GM12878 (cell line): Measurements from ENCODE around the gene RPRD2. TPM values are rescaled to one million over a fixed set of nuclear protein-coding genes. Genes with fewer than 3 reads are reported as not detected.

ENCODE experiments used
- ATAC-seq: fragments of 200-7000 bp; cut with Tn5 transposase; 3 replicates; pipeline ENCODE4 v1.9.1; 2020; ENCODE audit warnings: mild to moderate bottlenecking, moderate library complexity
- Bru-seq: library from RNA; stranded (reverse); fragments of 400-500 nt; gene quantifications from one replicate; lab custom pipeline; 2021; lab: Mats Ljungman, UMichigan
- BruChase-seq, 2 experiments: library from RNA; stranded (reverse); fragments of 400-500 nt; gene quantifications; one replicate each; lab custom pipeline; 2021; lab: Mats Ljungman, UMichigan
- BruUV-seq: library from RNA; stranded (reverse); fragments of 400-500 nt; replicated peaks from 2 replicates; lab custom pipeline; 2021; lab: Mats Ljungman, UMichigan
- CTCF ChIA-PET: fragments of 300-600 bp; sonication (Branson Sonifier 250); formaldehyde crosslinking; extraction: SDS; loops from one replicate; lab custom pipeline; 2021; ENCODE audit warnings: inconsistent platforms; lab: Yijun Ruan, JAX
- POLR2A ChIA-PET: fragments of 350-600 bp; formaldehyde crosslinking; extraction: SDS; loops from one replicate; lab custom pipeline; 2021; ENCODE audit warnings: inconsistent platforms; lab: Charles Lee
- RAD21 ChIA-PET: fragments of 300-600 bp; sonication (Branson Sonifier 250); formaldehyde crosslinking; loops from one replicate; lab custom pipeline; 2023; ENCODE audit warnings: antibody characterized with exemption; ENCODE audit not compliant: unreplicated experiment; lab: Charles Lee
- SMC1A ChIA-PET: fragments of 300-600 bp; sonication (Branson Sonifier 250); formaldehyde crosslinking; loops from one replicate; lab custom pipeline; 2023; ENCODE audit not compliant: unreplicated experiment, uncharacterized antibody; lab: Charles Lee
- DNase-seq: peaks from one replicate; pipeline ENCODE4 v3.0.0-alpha.2; 2011; ENCODE audit warnings: low read depth, low spot score
- FAIRE-seq: peaks from 3 replicates; lab custom pipeline; 2011; peaks lifted over from hg19 to GRCh38; lab: Jason Lieb, UNC
- H2AFZ ChIP-seq: 2 replicates; pipeline ENCODE4 v1.6.0; 2011; ENCODE audit warnings: low read depth, low read length, control low read depth; ENCODE audit not compliant: control insufficient read depth
- H3K27ac ChIP-seq: 2 replicates; pipeline ENCODE4 v1.5.1; 2011; ENCODE audit warnings: control low read depth; ENCODE audit not compliant: control insufficient read depth, insufficient read depth
- H3K27me3 ChIP-seq, 2 experiments: replicated peaks in 1 of 2; 2 replicates each; pipeline versions ENCODE4 v1.6.0 to v1.6.1; 2011; ENCODE audit warnings: low read length in 1 of 2; ENCODE audit not compliant: control insufficient read depth in 2 of 2, insufficient read depth in 2 of 2
- H3K36me3 ChIP-seq, 2 experiments: 2 replicates each; pipeline ENCODE4 v1.5.1; 2011; ENCODE audit warnings: low read length in 1 of 2; ENCODE audit not compliant: control insufficient read depth in 2 of 2, insufficient read depth in 2 of 2
- H3K4me1 ChIP-seq: 2 replicates; pipeline ENCODE4 v1.6.1; 2011; ENCODE audit warnings: mild to moderate bottlenecking, low read length, moderate library complexity, mixed read lengths; ENCODE audit not compliant: control insufficient read depth, insufficient read depth
- H3K4me2 ChIP-seq: 2 replicates; pipeline ENCODE4 v1.6.0; 2011; ENCODE audit warnings: control low read depth; ENCODE audit not compliant: control insufficient read depth, insufficient read depth
- H3K4me3 ChIP-seq: fragments of 200-600 bp; sonication (generic); 2 replicates; pipeline ENCODE4 v1.5.1; 2016
- H3K79me2 ChIP-seq: 2 replicates; pipeline ENCODE4 v1.6.0; 2011; ENCODE audit warnings: low read length; ENCODE audit not compliant: control insufficient read depth, insufficient read depth
- H3K9ac ChIP-seq: 2 replicates; pipeline ENCODE4 v1.8.0; 2011; ENCODE audit warnings: low read length, control low read depth, mixed read lengths; ENCODE audit not compliant: control insufficient read depth, insufficient read depth
- H3K9me3 ChIP-seq: replicated peaks from 3 replicates; pipeline ENCODE4 v1.5.1; 2011; ENCODE audit warnings: mild to moderate bottlenecking, low read length; ENCODE audit not compliant: control insufficient read depth, insufficient read depth
- H4K20me1 ChIP-seq: 2 replicates; pipeline ENCODE4 v1.6.0; 2011; ENCODE audit not compliant: control insufficient read depth, insufficient read depth
- FOXK2 ChIP-seq: fragments of 450-650 bp; IDR thresholded peaks from 2 replicates; pipeline ENCODE4 v1.6.1; 2017; ENCODE audit warnings: mild to moderate bottlenecking, moderate library complexity
- FOXM1 ChIP-seq: IDR thresholded peaks from 2 replicates; pipeline ENCODE4 v1.6.1; 2012; ENCODE audit warnings: low read depth, mild to moderate bottlenecking, inconsistent platforms, low read length, moderate library complexity
- HCFC1 ChIP-seq: fragments of 150-350 bp; IDR thresholded peaks from 2 replicates; pipeline ENCODE4 v1.6.1; 2014; ENCODE audit warnings: low read length
- MEF2B ChIP-seq: fragments of 450-650 bp; IDR thresholded peaks from 2 replicates; pipeline ENCODE4 v1.6.1; 2018; ENCODE audit warnings: mild to moderate bottlenecking, moderate library complexity; ENCODE audit not compliant: partially characterized antibody, poor library complexity, severe bottlenecking
- MXI1 ChIP-seq: fragments of 150-350 bp; IDR thresholded peaks from 2 replicates; pipeline ENCODE4 v1.6.1; 2011; ENCODE audit warnings: low read depth, mild to moderate bottlenecking, inconsistent platforms, low read length, improper control_type of control experiment
- NBN ChIP-seq: fragments of 450-650 bp; IDR thresholded peaks from 2 replicates; pipeline ENCODE4 v1.6.1; 2016
- NFIC ChIP-seq: IDR thresholded peaks from 2 replicates; pipeline ENCODE4 v1.6.1; 2012; ENCODE audit warnings: low read depth, mild to moderate bottlenecking, inconsistent platforms, low read length, moderate library complexity
- NFYA ChIP-seq: IDR thresholded peaks from 2 replicates; pipeline ENCODE4 v1.6.1; 2011; ENCODE audit warnings: low read depth, mild to moderate bottlenecking, low read length, improper control_type of control experiment, borderline replicate concordance
- USF1 ChIP-seq: IDR thresholded peaks from 2 replicates; pipeline ENCODE4 v1.6.1; 2011; ENCODE audit warnings: borderline replicate concordance, low read depth, mild to moderate bottlenecking, moderate library complexity, mixed read lengths, low read length; ENCODE audit not compliant: insufficient read depth; ENCODE audit errors: extremely low read length
- WRNIP1 ChIP-seq: IDR thresholded peaks from 2 replicates; pipeline ENCODE4 v1.6.1; 2011; ENCODE audit warnings: low read depth, low read length, improper control_type of control experiment, borderline replicate concordance
- ZNF622 ChIP-seq: fragments of 450-650 bp; IDR thresholded peaks from 2 replicates; pipeline ENCODE4 v1.6.1; 2017; ENCODE audit warnings: mild to moderate bottlenecking, inconsistent platforms
- ZSCAN29 ChIP-seq: fragments of 450-650 bp; IDR thresholded peaks from 2 replicates; pipeline ENCODE4 v1.6.1; 2017; ENCODE audit warnings: mild to moderate bottlenecking, moderate library complexity
- WGBS: methylation state at CpG from one replicate; pipeline ENCODE4 v1.1.6; 2016; ENCODE audit warnings: low lambda C conversion rate; ENCODE audit not compliant: insufficient replicate concordance, insufficient coverage; ENCODE audit errors: missing lambda C conversion rate; 5-methylcytosine and 5-hydroxymethylcytosine counted together
- in situ Hi-C: fragments of 300-500 bp; cut with MboI; formaldehyde crosslinking; loops from 9 replicates; pipeline ENCODE4 v1.14.3; 2018; ENCODE audit warnings: mixed read lengths
- intact Hi-C: fragments of 100-400 bp; cut with micrococcal nuclease; formaldehyde crosslinking; loops from one replicate; pipeline ENCODE4 v1.14.2; 2022; ENCODE audit not compliant: unreplicated experiment
- long read RNA-seq, 2 experiments: library from polyadenylated mRNA; unstranded; transcript quantifications; one replicate each; pipeline ENCODE4 v2.0.0, GENCODE V29; 2019 to 2020
- polyA minus RNA-seq, 3 experiments: library from RNA; depleted of rRNA, polyadenylated mRNA; stranded (reverse); fragments of >200 nt; gene quantifications; 2 replicates each; pipeline ENCODE4 v1.2.3, GENCODE V29; 2011
- polyA plus RNA-seq, 11 experiments: library from polyadenylated mRNA; depleted of rRNA in 4 of 11; unstranded in 6 of 11; stranded (reverse) in 5 of 11; fragments of >200 nt; fragmentation: Nextera tagmentation in 4 of 11; fragmentation: Illumina TruSeq in 1 of 11; extraction: Ambion mirVana in 4 of 11; extraction: Trizol in 1 of 11; gene quantifications; 1 replicate in 1 of 11; 2 replicates in 10 of 11; pipeline versions ENCODE4 v1.2.1 to v1.2.3, GENCODE V29; 2011 to 2016; ENCODE audit warnings: inconsistent platforms in 2 of 11, missing spikeins in 2 of 11, low read depth in 1 of 11
- total RNA-seq, 4 experiments: library from RNA; depleted of rRNA in 3 of 4; stranded (reverse); fragments of >200 nt in 3 of 4; fragmentation: Illumina TruSeq in 1 of 4; extraction: Trizol in 1 of 4; gene quantifications; 2 replicates each; pipeline versions ENCODE4 v1.2.1 to v1.2.3, GENCODE V29; 2013 to 2021
- TF ChIP-seq, protein P1 (sequence below): fragments of 150-350 bp; IDR thresholded peaks from 2 replicates; pipeline ENCODE4 v1.6.1; 2016; ENCODE audit warnings: low read depth, low read length

The RPRD2 gene
- 50.4 and 51.3 TPM in 2 replicates for total RNA-seq (2013; cell fraction: nucleolus; rRNA removed)
- total RNA-seq (2014; rRNA removed) (7.9 and 8.7 TPM in 2 replicates), total RNA-seq (2014; rRNA removed; fragmentation: Illumina TruSeq; extraction: Trizol) (9.2 and 9.4 TPM in 2 replicates), total RNA-seq (2021) (24.5 and 24.8 TPM in 2 replicates), polyA plus RNA-seq (2011; rRNA removed) (6.5 and 16.1 TPM in 2 replicates), polyA plus RNA-seq (2014; fragmentation: Illumina TruSeq; extraction: Trizol) (22.7 and 23.0 TPM in 2 replicates), polyA plus RNA-seq (2014; fragmentation: Nextera tagmentation; extraction: Ambion mirVana) (1 to 10 TPM; 1.9 to 4.0 TPM), polyA plus RNA-seq (2014; rRNA removed) (10.4 and 12.6 TPM in 2 replicates), polyA plus RNA-seq (2016; fragmentation: Nextera tagmentation; extraction: Ambion mirVana) (10 to 100 TPM; 21.6 to 24.2 TPM), polyA minus RNA-seq (2011; rRNA and poly(A)+ RNA removed) (13.8 and 14.6 TPM in 2 replicates), Bru-seq, nascent RNA (percentile 82 among the genes with signal in this experiment), BruChase-seq, experiment 1, labeled RNA remaining after a 6-hour chase (percentile 86 among the genes with signal in this experiment), BruChase-seq, experiment 2, labeled RNA remaining after a 2-hour chase (percentile 85 among the genes with signal in this experiment)
- polyA plus RNA-seq (2011; ENCODE audit: low read depth), result 7.8 TPM
- 10.1 and 13.1 TPM in 2 replicates for polyA plus RNA-seq (2011; cell fraction: cytosol; rRNA removed)
- polyA plus RNA-seq (2011; cell fraction: nucleus; rRNA removed), result 14.2 and 15.4 TPM in 2 replicates
- polyA plus RNA-seq (2012), result 11.6 and 11.9 TPM in 2 replicates
- 9.9 and 10.8 TPM in 2 replicates for polyA minus RNA-seq (2011; cell fraction: cytosol; rRNA and poly(A)+ RNA removed)
- polyA minus RNA-seq (2011; cell fraction: nucleus; rRNA and poly(A)+ RNA removed), result 15.5 and 24.6 TPM in 2 replicates
- long read RNA-seq, experiment 1, full-length matches to known transcripts, result 1 of 4 reads
- long read RNA-seq, experiment 1, partial matches to known transcripts, result 1 of 4 reads
- long read RNA-seq, experiment 1, other reads (novel, unspliced or antisense), result 2 of 4 reads
- long read RNA-seq, experiment 2, partial matches to known transcripts, result 0 of 6 reads
- long read RNA-seq, experiment 2, other reads (novel, unspliced or antisense), result 4 of 6 reads

DNA sequence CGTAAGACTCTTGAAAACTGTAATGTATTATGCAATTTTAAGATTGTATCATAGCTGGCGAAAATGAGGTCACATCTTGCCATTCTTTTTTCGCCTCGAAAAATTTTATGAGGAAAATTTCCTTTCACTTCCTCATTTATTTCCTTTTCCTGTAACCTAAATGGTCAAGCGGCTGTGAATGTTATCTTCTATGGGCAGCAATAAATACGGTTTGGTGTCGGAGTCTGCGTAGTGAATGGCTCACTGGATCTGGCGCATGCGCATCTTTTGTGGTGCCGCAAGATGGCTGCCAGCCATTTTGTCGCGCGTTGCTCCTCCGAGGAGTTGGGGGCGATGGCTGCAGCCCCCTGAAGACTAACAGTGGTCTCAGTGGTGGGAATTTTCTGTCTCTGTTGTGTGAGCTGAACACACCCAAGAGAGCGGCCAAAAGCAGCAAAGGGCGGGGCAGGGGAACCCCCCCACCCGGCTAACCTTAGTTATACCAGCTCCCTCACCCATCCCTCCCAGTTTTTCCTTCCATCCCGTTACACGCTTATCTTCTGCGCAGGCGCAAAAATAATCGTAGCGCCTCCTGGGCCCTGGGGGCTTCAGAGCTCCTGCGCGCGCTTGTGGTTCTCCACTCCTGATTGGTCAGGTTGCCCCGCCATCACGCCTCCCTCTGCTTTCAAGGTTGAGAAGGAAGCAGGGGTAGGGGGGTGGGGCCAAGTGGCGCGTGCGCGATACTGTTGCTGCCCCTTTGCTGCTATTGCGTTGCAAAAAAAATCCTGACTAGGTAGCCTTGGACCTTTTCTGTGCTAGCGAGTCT is at the start of gene RPRD2:
TSS of gene RPRD2 (plus strand) at position 722 of the 805 bp plus-strand sequence. CDS start 568 bp downstream, outside the sequence.
- ChIA-PET POLR2A (interaction anchor here (0.5 to 2.3 kb wide), 14 partner anchors 10 to 643 kb away, joined by 3 to 24 read pairs (median 4); partner anchors contain the start of genes C1orf54, ENSA, MCL1 and MINDY1), RAD21 (interaction anchor here (0.8 to 1.7 kb wide), 10 partner anchors 22 to 964 kb away, joined by 3 to 7 read pairs (median 4); partner anchors contain the start of genes ENSA, GOLPH3L, MCL1 and PI4KB), SMC1A (interaction anchor here (0.5 to 1.4 kb wide), 10 partner anchors 9 to 216 kb away, joined by 3 to 6 read pairs (median 4); partner anchors contain the start of gene MCL1), CTCF (interaction anchor here (0.6 to 2.2 kb wide), 8 partner anchors 8 to 197 kb away, joined by 3 to 8 read pairs (median 4); partner anchors contain the start of gene TARS2)
- Histone ChIP-seq H3K4me1 (peaks cover 5% of the 10 kb centered on the region), H4K20me1 (no peaks in the 10 kb centered on the region), H2AFZ (peak within 1 kb of the TSS; percentile 91), H3K4me2 (peak within 1 kb of the TSS; percentile 64), H3K79me2 (peaks cover 44% of the 10 kb centered on the region), H3K4me3 (peak within 1 kb of the TSS; percentile 69), H3K27me3 (no peaks in the 10 kb centered on the region), H3K9me3 (no peaks in the 10 kb centered on the region), H3K27ac (peak within 1 kb of the TSS; percentile 94), H3K9ac (peak within 1 kb of the TSS; percentile 93), H3K36me3 (no peaks in the 10 kb centered on the region)
- FAIRE-seq (peak; percentile 89), ATAC-seq (peak; percentile 95), DNase-seq (peak; percentile 97)
- BruUV-seq, result no TSS peak
- in situ Hi-C loops, result no loop called here
- intact Hi-C loops, result loop anchor here (5.0 to 10.0 kb wide), 2 partner anchors 41 to 129 kb away; partner anchors contain the start of genes ANP32E and PRPF3
- WGBS, result 1% methylated on average over 36 of the region's 36 CpGs
- TF ChIP-seq ZNF622 (no peak), USF1 (no peak), HCFC1 (no peak), ZSCAN29 (no peak; the same call in 1 of the 2 replicates), NFIC (peak; percentile 54; the same call in 1 of the 2 replicates), FOXM1 (no peak), MEF2B (peak; percentile 67), WRNIP1 (peak; percentile 91; the same call in 1 of the 2 replicates), FOXK2 (no peak), MXI1 (peak; percentile 40), NFYA (no peak), NBN (peak; percentile 88)
- TF ChIP-seq, protein P1, sequence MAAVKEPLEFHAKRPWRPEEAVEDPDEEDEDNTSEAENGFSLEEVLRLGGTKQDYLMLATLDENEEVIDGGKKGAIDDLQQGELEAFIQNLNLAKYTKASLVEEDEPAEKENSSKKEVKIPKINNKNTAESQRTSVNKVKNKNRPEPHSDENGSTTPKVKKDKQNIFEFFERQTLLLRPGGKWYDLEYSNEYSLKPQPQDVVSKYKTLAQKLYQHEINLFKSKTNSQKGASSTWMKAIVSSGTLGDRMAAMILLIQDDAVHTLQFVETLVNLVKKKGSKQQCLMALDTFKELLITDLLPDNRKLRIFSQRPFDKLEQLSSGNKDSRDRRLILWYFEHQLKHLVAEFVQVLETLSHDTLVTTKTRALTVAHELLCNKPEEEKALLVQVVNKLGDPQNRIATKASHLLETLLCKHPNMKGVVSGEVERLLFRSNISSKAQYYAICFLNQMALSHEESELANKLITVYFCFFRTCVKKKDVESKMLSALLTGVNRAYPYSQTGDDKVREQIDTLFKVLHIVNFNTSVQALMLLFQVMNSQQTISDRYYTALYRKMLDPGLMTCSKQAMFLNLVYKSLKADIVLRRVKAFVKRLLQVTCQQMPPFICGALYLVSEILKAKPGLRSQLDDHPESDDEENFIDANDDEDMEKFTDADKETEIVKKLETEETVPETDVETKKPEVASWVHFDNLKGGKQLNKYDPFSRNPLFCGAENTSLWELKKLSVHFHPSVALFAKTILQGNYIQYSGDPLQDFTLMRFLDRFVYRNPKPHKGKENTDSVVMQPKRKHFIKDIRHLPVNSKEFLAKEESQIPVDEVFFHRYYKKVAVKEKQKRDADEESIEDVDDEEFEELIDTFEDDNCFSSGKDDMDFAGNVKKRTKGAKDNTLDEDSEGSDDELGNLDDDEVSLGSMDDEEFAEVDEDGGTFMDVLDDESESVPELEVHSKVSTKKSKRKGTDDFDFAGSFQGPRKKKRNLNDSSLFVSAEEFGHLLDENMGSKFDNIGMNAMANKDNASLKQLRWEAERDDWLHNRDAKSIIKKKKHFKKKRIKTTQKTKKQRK, result no peak
